Tongue (tissue), 2 donors: ENCODE measurements around the gene AGBL1. TPM values are rescaled to one million over a fixed set of nuclear protein-coding genes. Genes with fewer than 3 reads are reported as not detected.
"Not testable (repeated sequence)": the region's sequence is repeated elsewhere in the genome, so short reads cannot be mapped to it uniquely, and the experiment has no call there.

ENCODE experiments used
- DNase-seq: peaks from one replicate; pipeline ENCODE4 v3.0.0-alpha.2; 2015
- total RNA-seq: library from RNA; depleted of rRNA; stranded (reverse); fragments of >200 nt; gene quantifications from one replicate; pipeline ENCODE4 v1.2.3, GENCODE V29; 2014

AGBL1 gene
- total RNA-seq, 1 donor from 2014 or later, result 77.9 TPM

GRCh38 chr15:86403221-86403620 is 323.6 kb downstream of the AGBL1 start:
- DNase-seq, result no peak

GRCh38 chr15:86403914-86404583 is 324.4 kb downstream of the AGBL1 start:
- no peak for DNase-seq

- no peak for DNase-seq
These were observed 328.6 kb downstream of the AGBL1 start for GRCh38 chr15:86408261-86408660.

GRCh38 chr15:86411916-86412315 is 332.2 kb downstream of the AGBL1 start:
- DNase-seq, result no peak

GRCh38 chr15:86413191-86413590 is 333.5 kb downstream of the AGBL1 start:
- DNase-seq, result no peak

- no peak for DNase-seq
These were observed 346.1 kb downstream of the AGBL1 start for GRCh38 chr15:86425746-86426145.

- DNase-seq, result no peak
These were observed 353.2 kb downstream of the AGBL1 start for GRCh38 chr15:86432861-86433260.

GRCh38 chr15:86433983-86434382 is 354.3 kb downstream of the AGBL1 start:
- no peak for DNase-seq

- DNase-seq, result no peak
These were observed 359.9 kb downstream of the AGBL1 start for GRCh38 chr15:86439614-86440013.

GRCh38 chr15:86444527-86444926 is 364.9 kb downstream of the AGBL1 start:
- peak; percentile 17 for DNase-seq

- no peak for DNase-seq
These were observed 366.0 kb downstream of the AGBL1 start for GRCh38 chr15:86445579-86446252.

GRCh38 chr15:86446253-86446640 is 366.6 kb downstream of the AGBL1 start:
- DNase-seq, result no peak

- not testable (repeated sequence) for DNase-seq
These were observed 385.9 kb downstream of the AGBL1 start for GRCh38 chr15:86465470-86466039.

- no peak for DNase-seq
These were observed 402.0 kb downstream of the AGBL1 start for GRCh38 chr15:86481720-86482119.

GRCh38 chr15:86483936-86484335 is 404.3 kb downstream of the AGBL1 start:
- peak; percentile 49 for DNase-seq

GRCh38 chr15:86488046-86488445 is 408.4 kb downstream of the AGBL1 start:
- DNase-seq, result peak; percentile 78

GRCh38 chr15:86489981-86490380 is 410.3 kb downstream of the AGBL1 start:
- no peak for DNase-seq

- no peak for DNase-seq
These were observed 411.4 kb downstream of the AGBL1 start for GRCh38 chr15:86491118-86491517.

GRCh38 chr15:86493884-86494283 is 414.2 kb downstream of the AGBL1 start:
- DNase-seq, result no peak

GRCh38 chr15:86494475-86494874 is 414.8 kb downstream of the AGBL1 start:
- no peak for DNase-seq

- no peak for DNase-seq
These were observed 422.6 kb downstream of the AGBL1 start for GRCh38 chr15:86502301-86502700.

- DNase-seq, result no peak
These were observed 426.3 kb downstream of the AGBL1 start for GRCh38 chr15:86505951-86506350.

- DNase-seq, result no peak
These were observed 426.7 kb downstream of the AGBL1 start for GRCh38 chr15:86506401-86506800.

- DNase-seq, result no peak
These were observed 436.0 kb downstream of the AGBL1 start for GRCh38 chr15:86515625-86516024.
